Fibroblast of gingiva (primary cell): Measurements from ENCODE around the gene SLC25A22.

ENCODE experiments used
- DNase-seq: peaks from one replicate; pipeline ENCODE4 v3.0.0-alpha.2; 2011; ENCODE audit warnings: low read depth

Gene SLC25A22

GRCh38 chr11:771617-772204 lies 26.4 kb downstream of the SLC25A22 start:
- no peak for DNase-seq

DNA sequence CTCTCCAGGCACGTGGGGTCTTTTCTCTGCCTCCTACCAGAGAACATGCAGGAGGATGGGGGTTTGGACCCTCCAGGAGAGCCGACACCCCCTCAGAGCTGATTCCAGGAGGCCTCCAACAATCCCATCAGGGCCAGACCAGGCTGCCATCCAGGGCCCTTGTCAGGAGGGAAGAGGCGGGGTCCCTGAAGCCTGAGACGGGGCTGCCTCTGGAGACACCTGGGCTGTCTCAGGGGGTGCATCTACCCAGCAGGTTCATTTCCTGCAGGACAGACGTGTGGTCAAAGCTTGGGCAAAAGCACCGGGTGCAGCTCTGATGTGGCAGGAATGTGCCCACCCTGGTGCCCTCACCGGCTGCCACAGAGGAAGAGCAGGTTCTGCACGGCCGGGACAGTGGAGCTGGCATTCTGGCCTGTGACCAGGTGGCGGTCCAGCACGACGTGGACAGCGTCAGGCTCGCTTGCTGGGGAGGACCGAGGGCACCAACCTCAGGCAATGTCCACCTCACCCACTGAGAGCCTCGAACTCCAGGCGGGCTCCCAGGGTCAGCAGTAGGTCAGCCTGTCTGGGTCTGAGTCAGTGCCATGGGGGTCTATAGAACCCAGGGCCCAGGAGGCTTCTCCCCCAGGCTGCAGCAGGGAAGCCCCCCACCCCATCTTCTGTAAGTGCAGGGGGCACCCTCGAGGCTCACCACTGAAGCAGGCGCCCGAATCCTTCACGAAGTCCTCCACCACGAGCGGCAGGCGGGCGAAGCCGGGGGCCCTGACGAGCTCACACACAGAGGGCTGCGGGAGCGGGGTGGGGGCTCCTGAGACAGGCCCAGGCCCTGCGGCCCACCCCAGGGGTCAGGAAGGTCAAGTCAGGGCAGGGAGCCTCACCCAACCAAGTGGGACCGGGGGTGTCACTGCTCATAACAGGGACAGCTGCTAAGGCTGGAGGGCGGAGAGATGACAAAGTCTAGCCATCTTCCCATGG lies 27.2 kb downstream of the SLC25A22 start:
- DNase-seq, result no peak

GRCh38 chr11:769887-770641 lies 28.0 kb downstream of the SLC25A22 start:
- no peak for DNase-seq

DNA sequence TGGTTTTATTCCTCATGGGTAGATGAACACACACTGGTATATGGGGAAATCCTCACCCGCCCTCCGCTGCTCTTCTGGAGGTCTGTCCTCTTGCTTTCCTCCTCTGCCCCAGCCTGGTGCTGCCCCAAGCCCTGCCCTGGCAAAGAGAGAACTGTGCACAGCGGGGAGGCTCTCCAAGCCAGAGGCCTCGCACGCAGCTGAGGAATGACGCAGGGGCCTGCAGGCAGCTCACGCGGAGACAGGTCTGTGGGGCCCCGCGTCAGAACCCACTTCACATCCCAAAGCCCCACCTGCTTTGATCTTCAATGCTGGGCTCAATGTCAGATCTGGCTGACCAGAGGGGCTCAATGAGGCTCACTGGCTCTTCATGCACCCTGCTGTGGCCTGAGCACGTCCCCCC lies 30.8 kb downstream of the SLC25A22 start:
- DNase-seq, result no peak

DNA sequence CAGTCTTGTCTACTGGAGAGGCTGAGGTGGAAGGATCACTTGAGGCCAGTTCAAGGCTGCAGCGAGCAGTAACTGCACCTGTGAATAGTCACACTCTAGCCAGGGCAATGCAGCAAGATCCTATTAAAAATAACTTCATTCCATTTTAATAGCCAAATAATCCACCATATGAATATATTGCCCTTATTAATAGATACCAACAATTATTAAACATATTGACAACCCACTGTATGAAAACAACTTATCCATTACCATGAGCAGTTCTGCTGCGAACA lies 31.2 kb downstream of the SLC25A22 start:
- no peak for DNase-seq

DNA sequence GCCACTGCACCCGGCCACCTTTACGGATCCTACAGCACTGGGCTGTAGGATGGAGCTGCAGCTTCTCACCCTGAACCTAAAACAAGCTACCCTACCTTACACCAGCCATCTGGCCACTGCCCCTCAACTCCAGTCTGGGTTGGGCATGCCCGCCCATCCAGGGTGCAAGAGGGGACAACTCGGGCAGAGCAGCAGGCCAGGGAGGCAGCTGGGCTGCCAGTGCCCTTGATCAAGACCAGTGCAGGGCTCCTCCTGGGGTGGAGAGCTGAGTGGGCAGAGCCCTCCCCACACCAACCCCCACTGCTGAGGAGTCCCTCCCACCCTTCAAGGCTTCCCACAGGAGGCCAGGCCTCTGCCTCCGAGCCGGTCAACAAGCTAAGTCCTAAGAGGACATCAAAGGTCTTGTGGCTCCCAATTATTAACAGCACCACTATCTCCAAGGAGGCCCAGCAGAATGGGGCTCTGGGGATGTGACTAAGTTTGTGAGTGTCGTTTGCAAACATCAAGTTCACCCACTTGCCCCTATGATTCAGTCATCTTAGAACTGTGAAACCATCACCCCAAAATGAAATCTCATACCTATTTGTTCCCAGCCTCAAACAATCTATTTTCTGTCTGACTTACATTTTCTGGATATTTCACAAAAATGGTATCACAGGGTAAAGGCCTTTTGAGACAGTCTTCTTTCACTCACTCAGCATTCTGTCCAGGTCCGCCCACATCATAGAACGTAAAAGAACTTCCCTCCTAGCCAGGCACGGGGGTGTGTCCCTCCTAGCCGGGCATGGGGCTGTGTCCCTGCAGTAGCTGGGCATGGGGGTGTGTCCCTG lies 31.8 kb downstream of the SLC25A22 start:
- no peak for DNase-seq

- DNase-seq, result no peak
These were observed 32.3 kb downstream of the SLC25A22 start for GRCh38 chr11:765802-766091.

- peak; percentile 64 for DNase-seq
These were observed 32.9 kb downstream of the SLC25A22 start for GRCh38 chr11:765025-765801.

DNA sequence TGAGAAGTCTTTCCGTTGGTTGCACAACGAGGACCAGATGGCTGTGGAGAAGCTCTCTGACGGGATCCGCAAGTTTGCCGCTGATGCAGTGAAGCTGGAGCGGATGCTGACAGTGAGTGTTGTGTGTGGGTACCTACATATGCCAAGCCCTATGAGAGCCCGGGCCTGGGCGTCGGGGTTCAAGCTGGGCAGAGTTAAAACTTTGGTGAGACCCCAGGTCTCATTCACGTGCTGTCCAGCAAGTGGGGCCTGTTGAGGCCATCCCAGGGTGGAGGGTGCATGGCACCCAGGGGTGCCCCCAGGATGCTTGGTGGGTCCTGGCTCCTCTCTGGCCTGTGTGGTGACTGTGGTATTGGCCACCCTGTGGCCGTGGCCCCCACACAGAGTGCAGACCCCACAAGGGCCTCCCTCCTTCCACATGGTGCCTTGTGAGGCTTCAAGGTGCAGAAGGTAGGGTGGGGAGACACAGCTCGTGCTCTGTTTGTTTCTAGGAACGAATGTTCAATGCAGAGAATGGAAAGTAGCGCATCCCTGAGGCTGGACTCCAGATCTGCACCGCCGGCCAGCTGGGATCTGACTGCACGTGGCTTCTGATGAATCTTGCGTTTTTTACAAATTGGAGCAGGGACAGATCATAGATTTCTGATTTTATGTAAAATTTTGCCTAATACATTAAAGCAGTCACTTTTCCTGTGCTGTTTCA lies 33.6 kb downstream of the SLC25A22 start:
- DNase-seq, result no peak

DNA sequence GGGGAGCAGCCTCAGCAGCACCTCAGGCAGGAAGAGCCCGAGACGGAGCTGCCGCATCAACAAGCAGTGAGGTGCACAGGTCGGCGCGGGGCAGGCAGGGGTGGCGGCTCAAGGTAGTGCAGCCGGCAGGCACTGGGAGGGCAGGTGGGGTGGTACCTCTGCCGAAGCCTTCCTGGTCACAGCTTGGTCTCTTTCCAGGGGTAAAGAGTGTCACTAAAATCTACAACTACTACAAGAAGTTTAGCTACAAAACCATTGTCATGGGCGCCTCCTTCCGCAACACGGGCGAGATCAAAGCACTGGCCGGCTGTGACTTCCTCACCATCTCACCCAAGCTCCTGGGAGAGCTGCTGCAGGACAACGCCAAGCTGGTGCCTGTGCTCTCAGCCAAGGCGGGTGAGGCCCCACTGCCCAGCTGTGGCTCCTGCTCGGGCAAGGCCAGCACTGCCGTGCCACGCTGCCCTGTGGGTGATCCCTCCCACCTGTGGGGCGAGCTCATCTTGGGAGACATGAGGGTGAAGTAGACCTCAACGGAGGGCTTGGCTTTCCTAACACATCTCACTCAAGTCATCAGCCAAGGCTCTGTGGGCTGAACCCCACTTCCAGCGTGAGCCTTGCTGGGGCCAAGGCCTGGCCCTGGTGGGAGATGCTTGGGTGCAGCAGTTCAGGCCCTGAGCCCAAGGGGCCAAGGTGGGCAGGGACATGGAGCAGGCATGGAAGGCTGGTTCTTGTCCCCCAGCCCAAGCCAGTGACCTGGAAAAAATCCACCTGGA lies 34.3 kb downstream of the SLC25A22 start:
- DNase-seq, result no peak

- no peak for DNase-seq
These were observed 35.0 kb downstream of the SLC25A22 start for GRCh38 chr11:763073-763463.

DNA sequence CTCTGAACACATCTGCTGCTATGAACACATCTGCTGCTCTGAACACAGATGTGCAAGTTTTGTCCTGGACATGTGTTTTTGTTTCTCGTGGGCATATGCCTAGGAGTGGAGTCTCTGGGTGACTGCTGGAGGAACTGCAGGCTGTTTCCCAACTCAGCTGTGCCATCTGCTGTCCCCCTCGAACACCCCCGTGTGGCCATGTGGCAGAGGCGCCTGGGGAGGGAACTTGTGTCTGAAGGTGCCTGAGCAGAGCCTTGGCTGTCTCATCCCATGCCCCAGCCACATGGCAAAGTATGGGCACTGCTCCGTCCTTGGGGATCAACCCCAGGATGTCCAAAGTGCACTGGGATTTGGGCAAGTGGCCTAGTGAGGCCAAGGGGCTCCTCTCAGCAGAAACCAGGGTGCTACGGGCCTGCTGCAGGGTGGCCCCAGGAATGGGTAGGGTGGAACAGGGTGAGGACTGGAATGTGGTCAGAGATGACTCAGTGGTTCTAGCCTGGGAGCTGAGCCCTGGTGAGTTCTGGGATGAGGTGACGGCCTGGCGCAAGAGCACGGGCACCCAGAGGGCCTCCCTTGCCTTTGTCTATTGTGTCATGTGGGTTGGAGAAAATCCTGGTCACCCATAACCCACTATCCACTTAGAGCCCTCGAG lies 35.5 kb downstream of the SLC25A22 start:
- peak; percentile 92 for DNase-seq

- DNase-seq, result no peak
These were observed 36.5 kb downstream of the SLC25A22 start for GRCh38 chr11:761526-762108.

GRCh38 chr11:760236-760635 lies 37.8 kb downstream of the SLC25A22 start:
- no peak for DNase-seq

DNA sequence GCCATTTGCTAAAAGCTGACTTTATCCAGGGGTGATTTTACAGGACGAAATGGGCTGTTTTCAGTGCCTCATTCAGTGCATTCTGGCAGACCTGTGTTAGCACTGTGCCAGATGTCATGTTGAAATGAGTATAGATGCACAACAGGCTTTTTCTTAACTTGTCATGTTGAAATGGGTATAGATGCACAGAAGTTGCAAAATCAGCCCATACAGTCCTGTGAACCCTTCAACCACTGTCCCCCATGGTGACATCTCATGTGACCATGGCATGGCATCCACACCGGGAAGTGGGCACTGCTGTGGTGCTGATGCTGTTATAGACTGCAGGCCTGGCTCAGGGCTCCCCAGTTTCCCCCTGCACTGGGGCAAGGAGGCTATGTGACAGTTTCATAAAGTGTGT lies 48.4 kb downstream of the SLC25A22 start:
- DNase-seq, result peak; percentile 67

DNA sequence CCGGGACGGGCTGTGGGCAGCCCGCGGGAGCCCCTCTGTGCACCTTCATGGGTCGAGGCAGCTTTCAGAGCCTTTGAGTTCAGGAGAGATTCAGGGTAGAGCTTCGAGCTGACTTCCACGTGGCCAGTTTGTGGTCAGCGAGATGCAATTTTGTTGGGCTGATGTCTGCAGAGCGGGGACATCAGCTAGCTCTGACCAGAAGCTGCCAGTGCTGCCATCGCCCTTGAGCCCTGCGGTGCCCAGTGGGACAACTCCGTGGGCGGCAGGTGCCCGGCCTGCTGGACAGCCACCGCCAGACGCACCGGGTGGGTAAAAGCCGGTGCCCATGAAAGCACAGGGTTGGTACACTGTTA lies 50.1 kb downstream of the SLC25A22 start:
- peak; percentile 31 for DNase-seq

GRCh38 chr11:747158-748006 lies 50.7 kb downstream of the SLC25A22 start, which contains the start of gene TALDO1:
TALDO1 (plus strand) TSS chr11:747464; CDS start chr11:747482, 18 bp downstream.
- peak; percentile 84 for DNase-seq
